GM10266 (cell line): Measurements from ENCODE around the gene OR51Q1.

Source experiments
- DNase-seq: peaks from one replicate; pipeline ENCODE4 v3.0.0; 2012; ENCODE audit errors: extremely low spot score
- TF ChIP-seq, protein P1 (sequence below): IDR thresholded peaks from 2 replicates; pipeline ENCODE4 v1.5.1; 2012; ENCODE audit warnings: mild to moderate bottlenecking, low read depth; ENCODE audit not compliant: control insufficient read depth, insufficient read depth; ENCODE audit errors: missing control alignments

Gene OR51Q1

GRCh38 chr11:5421811-5422210, at the start of gene OR51Q1:
Gene OR51Q1 (plus strand): TSS chr11:5422111. CDS start chr11:5422201, 90 bp downstream.
- TF ChIP-seq, protein P1, sequence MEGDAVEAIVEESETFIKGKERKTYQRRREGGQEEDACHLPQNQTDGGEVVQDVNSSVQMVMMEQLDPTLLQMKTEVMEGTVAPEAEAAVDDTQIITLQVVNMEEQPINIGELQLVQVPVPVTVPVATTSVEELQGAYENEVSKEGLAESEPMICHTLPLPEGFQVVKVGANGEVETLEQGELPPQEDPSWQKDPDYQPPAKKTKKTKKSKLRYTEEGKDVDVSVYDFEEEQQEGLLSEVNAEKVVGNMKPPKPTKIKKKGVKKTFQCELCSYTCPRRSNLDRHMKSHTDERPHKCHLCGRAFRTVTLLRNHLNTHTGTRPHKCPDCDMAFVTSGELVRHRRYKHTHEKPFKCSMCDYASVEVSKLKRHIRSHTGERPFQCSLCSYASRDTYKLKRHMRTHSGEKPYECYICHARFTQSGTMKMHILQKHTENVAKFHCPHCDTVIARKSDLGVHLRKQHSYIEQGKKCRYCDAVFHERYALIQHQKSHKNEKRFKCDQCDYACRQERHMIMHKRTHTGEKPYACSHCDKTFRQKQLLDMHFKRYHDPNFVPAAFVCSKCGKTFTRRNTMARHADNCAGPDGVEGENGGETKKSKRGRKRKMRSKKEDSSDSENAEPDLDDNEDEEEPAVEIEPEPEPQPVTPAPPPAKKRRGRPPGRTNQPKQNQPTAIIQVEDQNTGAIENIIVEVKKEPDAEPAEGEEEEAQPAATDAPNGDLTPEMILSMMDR, result no peak
- DNase-seq, result no peak

DNA sequence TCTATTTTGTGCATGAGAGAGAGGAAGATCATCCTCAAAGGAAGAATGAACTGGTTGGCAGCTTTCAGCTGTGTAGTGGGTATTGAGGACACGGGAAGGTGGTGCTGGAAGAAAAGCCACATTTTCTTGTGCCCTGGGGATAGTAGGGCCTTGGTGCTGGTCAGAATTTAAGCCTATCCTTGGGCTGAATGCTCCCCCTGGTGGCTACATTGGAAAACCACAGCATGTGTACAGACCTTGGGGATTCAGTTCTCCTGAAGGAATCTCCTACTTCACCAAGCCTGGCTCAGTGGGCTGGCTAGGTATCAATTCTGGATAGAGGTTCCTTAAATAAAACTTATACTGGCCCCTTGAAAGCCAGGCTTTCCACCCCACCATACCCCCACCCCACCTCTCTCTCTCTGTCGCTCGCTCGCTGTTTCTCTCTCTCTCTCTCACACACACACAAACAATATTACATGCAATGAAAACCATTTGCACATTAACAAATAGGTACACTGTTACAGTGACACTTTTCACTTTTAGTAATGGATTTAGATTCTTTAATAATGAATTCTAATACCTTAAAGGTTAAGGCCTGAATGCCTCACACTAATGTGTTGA, 41.1 kb upstream of the OR51Q1 start:
- DNase-seq, result peak; percentile 45
- TF ChIP-seq, protein P1, result peak; percentile 77

DNA sequence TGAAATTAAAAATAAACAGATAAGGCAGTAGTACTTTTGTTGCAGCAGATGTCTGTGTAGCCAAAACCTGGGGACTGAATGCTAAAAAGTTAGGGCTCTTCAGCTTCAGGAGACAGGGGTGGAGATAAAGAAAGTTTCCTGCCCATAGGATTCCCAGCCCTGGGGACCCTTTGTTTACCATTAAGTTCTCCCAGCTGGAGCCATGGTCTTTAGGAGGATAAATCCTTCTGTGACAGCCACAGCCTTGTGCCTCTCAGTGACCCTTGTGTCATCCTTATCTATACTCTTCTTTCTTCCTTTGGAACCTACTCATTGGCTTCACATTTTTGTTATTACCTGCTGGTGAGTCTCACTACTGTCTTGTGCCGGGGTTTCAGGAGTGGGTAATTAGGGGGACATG, 38.3 kb upstream of the OR51Q1 start, which contains the start of gene OR51M1:
TSS of gene OR51M1 (plus strand) at position 237 of the 400 bp plus-strand sequence. CDS start 5,587 bp downstream, outside the sequence.
- TF ChIP-seq, protein P1, result no peak
- DNase-seq, result no peak

- DNase-seq, result no peak
- TF ChIP-seq, protein P1, result no peak
These were observed 37.6 kb upstream of the OR51Q1 start for GRCh38 chr11:5384335-5384734.

- TF ChIP-seq, protein P1, result no peak
- DNase-seq, result no peak
These were observed 31.7 kb upstream of the OR51Q1 start for GRCh38 chr11:5390210-5390609.

DNA sequence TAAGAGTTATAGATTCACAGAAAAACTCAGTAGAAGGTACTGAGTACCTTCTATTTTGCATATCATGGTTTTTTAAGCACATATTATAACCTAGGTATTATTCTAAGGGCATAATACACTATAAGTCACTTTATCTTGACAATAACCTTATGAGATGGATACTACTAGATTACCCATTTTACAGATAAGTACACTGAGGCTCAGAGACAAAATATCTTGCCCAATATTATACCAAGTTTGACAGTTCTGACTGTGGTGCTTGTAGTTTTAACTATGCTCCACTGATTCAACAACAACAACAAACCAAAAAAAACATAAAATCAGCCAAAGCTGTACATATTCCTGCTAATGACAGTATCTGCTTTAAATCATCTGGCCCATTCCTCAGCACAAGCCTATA, 27.8 kb upstream of the OR51Q1 start:
- no peak for DNase-seq
- TF ChIP-seq, protein P1, result no peak

DNA sequence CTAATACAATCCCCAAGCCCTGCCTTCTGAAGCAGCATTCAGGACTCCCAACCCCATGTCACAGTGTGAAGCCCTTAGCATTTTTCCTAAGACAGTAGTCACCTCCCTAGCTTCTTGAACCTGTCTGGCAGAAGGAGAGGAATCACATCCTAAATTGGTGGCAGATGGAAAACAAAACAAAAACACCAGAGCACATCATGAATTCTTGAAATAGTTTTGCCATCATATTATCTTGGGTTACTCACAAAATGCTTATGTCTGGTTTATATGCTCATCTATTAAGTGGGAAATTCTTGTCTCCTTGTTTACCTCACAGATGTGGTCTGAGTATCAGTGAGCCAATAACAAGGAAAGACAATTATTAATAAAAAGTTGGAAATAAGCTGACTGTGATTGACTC, 23.0 kb upstream of the OR51Q1 start:
- DNase-seq, result no peak
- TF ChIP-seq, protein P1, result no peak
